Measurements from ENCODE around the gene RIN3.

GRCh38 chr14:92632546-92633273 is 119.1 kb downstream of the RIN3 start:
- TF ChIP-seq DPF2 (IDR thresholded peaks at IDR 0.05) (no peak), EGR1 (IDR thresholded peaks at IDR 0.05; ENCODE audit: borderline replicate concordance in 1 of 2, low read depth in 2 of 2, low read length in 2 of 2) (no peak), POLR2A (IDR thresholded peaks at IDR 0.05; ENCODE audit: low read depth, low read length) (no peak)
